ENCODE data around the gene ABCA4.

DNA sequence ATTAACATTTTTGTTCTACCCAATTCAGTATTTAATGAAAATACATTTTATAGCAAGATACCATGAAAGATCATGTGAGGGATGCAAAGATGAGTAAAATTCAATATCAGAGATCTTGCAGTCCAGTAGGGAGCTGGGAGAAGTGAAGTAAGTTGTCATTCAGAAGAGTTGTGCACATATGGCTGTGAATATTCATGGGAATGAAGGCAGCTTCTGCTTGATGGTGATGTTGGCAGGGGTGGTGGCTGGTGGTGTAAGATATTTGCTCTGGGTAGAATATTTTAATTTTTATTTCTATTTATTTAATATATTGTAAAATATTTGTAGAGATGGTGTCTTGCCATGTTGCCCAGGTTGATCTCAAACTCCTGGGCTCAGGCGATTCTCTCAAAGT, 139.7 kb downstream of the ABCA4 start:
- no peak for TF ChIP-seq ISL1 (CRISPR knock-in tag; IDR thresholded peaks at IDR 0.05)
- no peak for TF ChIP-seq PPARA (CRISPR knock-in tag; IDR thresholded peaks at IDR 0.05; ENCODE audit: borderline replicate concordance)
- no peak for TF ChIP-seq GLIS3 (CRISPR knock-in tag; IDR thresholded peaks at IDR 0.05)
- TF ChIP-seq ZNF70 (CRISPR knock-in tag; IDR thresholded peaks at IDR 0.05), result no peak

Measured in SK-N-SH treated with all-trans-retinoic acid at 6 μM for 48 hours (cell line).